B cell (primary cell): Measurements from ENCODE around the gene LMX1B. TPM values are rescaled to one million over a fixed set of nuclear protein-coding genes. Genes with fewer than 3 reads are reported as not detected.

Experiments
- ATAC-seq: fragments of 200-7000 bp; cut with Tn5 transposase; one replicate; pipeline ENCODE4 v1.10.0; 2021; ENCODE audit warnings: low read depth, mild to moderate bottlenecking, moderate number of reproducible peaks, moderate library complexity
- CTCF ChIA-PET: fragments of 350-600 bp; sonication (Branson Sonifier 250); formaldehyde crosslinking; loops from one replicate; lab custom pipeline; 2021; ENCODE audit warnings: antibody characterized with exemption, inconsistent platforms; lab: Charles Lee
- POLR2A ChIA-PET: fragments of 350-600 bp; sonication (Branson Sonifier 250); formaldehyde crosslinking; loops from one replicate; lab custom pipeline; 2021; ENCODE audit warnings: antibody characterized with exemption; lab: Charles Lee
- DNase-seq: peaks from one replicate; pipeline ENCODE4 v3.0.0; 2013
- H2AFZ ChIP-seq: 2 replicates; pipeline ENCODE4 v1.6.1; 2012; ENCODE audit warnings: mild to moderate bottlenecking, low read depth, low read length; ENCODE audit not compliant: insufficient read depth, poor library complexity, severe bottlenecking
- H3K27ac ChIP-seq, 2 donors: 1 replicate in 1 of 2; 2 replicates in 1 of 2; pipeline ENCODE4 v1.5.1; 2012 to 2013; ENCODE audit warnings: low read length in 2 of 2, mild to moderate bottlenecking in 2 of 2, moderate library complexity in 1 of 2
- H3K27me3 ChIP-seq, 4 experiments: fragments of 200-600 bp in 1 of 4; sonication (generic) in 1 of 4; replicated peaks in 1 of 4; 1 replicate in 2 of 4; 2 replicates in 2 of 4; pipeline versions ENCODE4 v1.6.1 to v1.7.0; 2013 to 2016; ENCODE audit warnings: low read length in 3 of 4, mild to moderate bottlenecking in 2 of 4, mixed read lengths in 1 of 4, moderate library complexity in 1 of 4; ENCODE audit not compliant: insufficient read depth in 4 of 4, control insufficient read depth in 3 of 4; ENCODE audit errors: control extremely low read depth in 1 of 4
- H3K36me3 ChIP-seq, 2 experiments: replicated peaks in 1 of 2; 1 replicate in 1 of 2; 2 replicates in 1 of 2; pipeline versions ENCODE4 v1.6.1 to v1.7.1; 2013; ENCODE audit warnings: low read length in 1 of 2; ENCODE audit not compliant: insufficient read depth in 2 of 2, control insufficient read depth in 1 of 2; ENCODE audit errors: control extremely low read depth in 1 of 2, extremely low read depth in 1 of 2
- H3K4me1 ChIP-seq, 2 donors: fragments of 200-600 bp in 1 of 2; sonication (generic) in 1 of 2; 1 replicate in 1 of 2; 2 replicates in 1 of 2; pipeline versions ENCODE4 v1.5.1 to v1.6.1; 2013 to 2017; ENCODE audit warnings: low read length in 2 of 2; ENCODE audit not compliant: control insufficient read depth in 2 of 2, insufficient read depth in 2 of 2
- H3K4me2 ChIP-seq: replicated peaks from 2 replicates; pipeline ENCODE3; 2012; ENCODE audit warnings: mild to moderate bottlenecking, low read depth, low read length; ENCODE audit not compliant: poor library complexity, severe bottlenecking
- H3K4me3 ChIP-seq, 5 experiments: fragments of 200-600 bp in 1 of 5; sonication (generic) in 1 of 5; 1 replicate in 3 of 5; 2 replicates in 2 of 5; pipeline versions ENCODE4 v1.5.1 to v1.7.0; 2011 to 2016; ENCODE audit warnings: low read length in 4 of 5, mild to moderate bottlenecking in 4 of 5, low read depth in 2 of 5, control low read depth in 1 of 5, moderate library complexity in 1 of 5; ENCODE audit not compliant: insufficient read depth in 1 of 5; ENCODE audit errors: control extremely low read depth in 1 of 5, extremely low read depth in 1 of 5
- H3K79me2 ChIP-seq: fragments of 200-600 bp; sonication (generic); one replicate; pipeline ENCODE4 v1.6.0; 2016; ENCODE audit warnings: low read length; ENCODE audit not compliant: control insufficient read depth, insufficient read depth
- H3K9ac ChIP-seq: fragments of 200-600 bp; sonication (generic); 2 replicates; pipeline ENCODE4 v1.6.1; 2017; ENCODE audit warnings: mild to moderate bottlenecking, low read length, moderate library complexity
- H3K9me3 ChIP-seq, 3 donors: one replicate each; pipeline versions ENCODE4 v1.6.1 to v1.7.1; 2013; ENCODE audit warnings: low read length in 2 of 3; ENCODE audit not compliant: control insufficient read depth in 2 of 3, insufficient read depth in 1 of 3; ENCODE audit errors: control extremely low read depth in 1 of 3
- H4K20me1 ChIP-seq: 2 replicates; pipeline ENCODE4 v1.6.0; 2012; ENCODE audit warnings: mild to moderate bottlenecking, low read length; ENCODE audit not compliant: insufficient read depth, control insufficient read depth, poor library complexity, severe bottlenecking
- H3K27ac Mint-ChIP-seq: one replicate; pipeline ENCODE4 v1.8.0; 2021; ENCODE audit warnings: mixed read lengths
- H3K27me3 Mint-ChIP-seq: one replicate; pipeline ENCODE4 v1.8.0; 2021; ENCODE audit warnings: mixed read lengths
- H3K4me1 Mint-ChIP-seq: one replicate; pipeline ENCODE4 v1.8.0; 2021; ENCODE audit warnings: mixed read lengths
- H3K4me3 Mint-ChIP-seq: one replicate; pipeline ENCODE4 v1.8.0; 2021; ENCODE audit warnings: mixed read lengths
- H3K9me3 Mint-ChIP-seq: one replicate; pipeline ENCODE4 v1.8.0; 2022; ENCODE audit warnings: mixed read lengths; ENCODE audit not compliant: insufficient read depth
- EZH2 ChIP-seq: IDR thresholded peaks from 2 replicates; pipeline ENCODE4 v1.6.1; 2012; ENCODE audit warnings: borderline replicate concordance, low read depth, mild to moderate bottlenecking, moderate library complexity, low read length; ENCODE audit not compliant: insufficient read depth, poor library complexity, severe bottlenecking
- WGBS: methylation state at CpG from one replicate; pipeline ENCODE4 v1.1.5; 2013; ENCODE audit warnings: missing lambda C conversion rate; ENCODE audit not compliant: insufficient coverage; 5-methylcytosine and 5-hydroxymethylcytosine counted together
- intact Hi-C: fragments of 100-400 bp; cut with micrococcal nuclease; formaldehyde crosslinking; loops from one replicate; pipeline ENCODE4 v1.10.0; 2022
- polyA plus RNA-seq: library from polyadenylated mRNA; depleted of rRNA; stranded (reverse); fragments of >200 nt; gene quantifications from 2 replicates; pipeline ENCODE4 v1.2.3, GENCODE V29; 2012
- total RNA-seq, 2 donors: library from RNA; stranded (reverse); fragments of 120-200 nt in 1 of 2; gene quantifications; 1 replicate in 1 of 2; 2 replicates in 1 of 2; pipeline versions ENCODE4 v1.2.3 to v1.2.4, GENCODE V29; 2013 to 2022
- TF ChIP-seq, protein P1 (sequence below): fragments of 200-600 bp; IDR thresholded peaks from one replicate; pipeline ENCODE4 v1.8.0; 2022; ENCODE audit warnings: antibody characterized with exemption, mild to moderate bottlenecking

Gene LMX1B
- total and polyA plus RNA-seq, 2 donors (not counting 1 experiment from before 2014, with no cell fraction given): not detected

DNA sequence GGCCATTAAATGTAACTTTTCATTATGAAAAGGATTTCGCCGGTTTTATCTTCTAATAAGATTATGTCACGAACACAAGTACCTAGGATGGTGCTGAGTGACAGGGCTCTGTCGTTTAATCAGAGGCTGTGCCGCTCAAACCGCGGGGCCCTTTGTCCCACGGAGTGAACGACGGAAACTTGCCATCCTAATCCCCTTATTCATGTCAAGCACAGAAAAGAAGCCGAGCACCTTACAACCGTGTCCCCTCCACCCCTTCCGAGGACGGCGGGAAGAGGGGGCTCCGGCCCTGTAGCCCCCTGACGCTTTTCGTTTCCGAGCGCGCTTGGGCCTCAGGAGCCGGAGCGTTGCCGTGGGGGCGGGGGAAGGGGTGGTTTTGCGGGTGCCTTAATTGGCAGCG is 11.2 kb downstream of the LMX1B start:
- H2AFZ ChIP-seq: no peak overlapping the region
- peaks cover 29 to 42% of the 10 kb centered on the region in 2 donors for H3K4me1 ChIP-seq
- H3K79me2 ChIP-seq: no peaks in the 10 kb centered on the region
- H3K9ac ChIP-seq: no peak overlapping the region
- intact Hi-C loops: loop anchor here (2.0 kb wide), 1 partner anchor 14 kb away; no protein-coding TSS in a partner anchor
- no peak for TF ChIP-seq EZH2
- TF ChIP-seq, protein P1, sequence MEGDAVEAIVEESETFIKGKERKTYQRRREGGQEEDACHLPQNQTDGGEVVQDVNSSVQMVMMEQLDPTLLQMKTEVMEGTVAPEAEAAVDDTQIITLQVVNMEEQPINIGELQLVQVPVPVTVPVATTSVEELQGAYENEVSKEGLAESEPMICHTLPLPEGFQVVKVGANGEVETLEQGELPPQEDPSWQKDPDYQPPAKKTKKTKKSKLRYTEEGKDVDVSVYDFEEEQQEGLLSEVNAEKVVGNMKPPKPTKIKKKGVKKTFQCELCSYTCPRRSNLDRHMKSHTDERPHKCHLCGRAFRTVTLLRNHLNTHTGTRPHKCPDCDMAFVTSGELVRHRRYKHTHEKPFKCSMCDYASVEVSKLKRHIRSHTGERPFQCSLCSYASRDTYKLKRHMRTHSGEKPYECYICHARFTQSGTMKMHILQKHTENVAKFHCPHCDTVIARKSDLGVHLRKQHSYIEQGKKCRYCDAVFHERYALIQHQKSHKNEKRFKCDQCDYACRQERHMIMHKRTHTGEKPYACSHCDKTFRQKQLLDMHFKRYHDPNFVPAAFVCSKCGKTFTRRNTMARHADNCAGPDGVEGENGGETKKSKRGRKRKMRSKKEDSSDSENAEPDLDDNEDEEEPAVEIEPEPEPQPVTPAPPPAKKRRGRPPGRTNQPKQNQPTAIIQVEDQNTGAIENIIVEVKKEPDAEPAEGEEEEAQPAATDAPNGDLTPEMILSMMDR: no peak
- no peaks in the 10 kb centered on the region for H3K9me3 Mint-ChIP-seq
- peaks cover 73% of the 10 kb centered on the region for H3K27me3 Mint-ChIP-seq
- H3K9me3 ChIP-seq: peaks cover 0 to 43% (median 5%) of the 10 kb centered on the region in 3 donors
- no peak overlapping the region for H3K27ac ChIP-seq
- H4K20me1 ChIP-seq: no peaks in the 10 kb centered on the region
- ATAC-seq (no peak), DNase-seq (peak; percentile 47)
- H3K4me1 Mint-ChIP-seq: peaks cover 16% of the 10 kb centered on the region
- H3K27me3 ChIP-seq: peaks cover 0 to 98% (median 70%) of the 10 kb centered on the region in 4 experiments
- no peaks in the 10 kb centered on the region for H3K36me3 ChIP-seq
- ChIA-PET POLR2A (no interaction called here), CTCF (no interaction called here)
- H3K4me2 ChIP-seq: peak overlapping the region; percentile 82
- no peak overlapping the region for H3K27ac Mint-ChIP-seq
- no peak overlapping the region for H3K4me3 ChIP-seq
- peak overlapping the region; percentile 89 for H3K4me3 Mint-ChIP-seq
- WGBS: 9% methylated on average over 19 of the region's 27 CpGs

DNA sequence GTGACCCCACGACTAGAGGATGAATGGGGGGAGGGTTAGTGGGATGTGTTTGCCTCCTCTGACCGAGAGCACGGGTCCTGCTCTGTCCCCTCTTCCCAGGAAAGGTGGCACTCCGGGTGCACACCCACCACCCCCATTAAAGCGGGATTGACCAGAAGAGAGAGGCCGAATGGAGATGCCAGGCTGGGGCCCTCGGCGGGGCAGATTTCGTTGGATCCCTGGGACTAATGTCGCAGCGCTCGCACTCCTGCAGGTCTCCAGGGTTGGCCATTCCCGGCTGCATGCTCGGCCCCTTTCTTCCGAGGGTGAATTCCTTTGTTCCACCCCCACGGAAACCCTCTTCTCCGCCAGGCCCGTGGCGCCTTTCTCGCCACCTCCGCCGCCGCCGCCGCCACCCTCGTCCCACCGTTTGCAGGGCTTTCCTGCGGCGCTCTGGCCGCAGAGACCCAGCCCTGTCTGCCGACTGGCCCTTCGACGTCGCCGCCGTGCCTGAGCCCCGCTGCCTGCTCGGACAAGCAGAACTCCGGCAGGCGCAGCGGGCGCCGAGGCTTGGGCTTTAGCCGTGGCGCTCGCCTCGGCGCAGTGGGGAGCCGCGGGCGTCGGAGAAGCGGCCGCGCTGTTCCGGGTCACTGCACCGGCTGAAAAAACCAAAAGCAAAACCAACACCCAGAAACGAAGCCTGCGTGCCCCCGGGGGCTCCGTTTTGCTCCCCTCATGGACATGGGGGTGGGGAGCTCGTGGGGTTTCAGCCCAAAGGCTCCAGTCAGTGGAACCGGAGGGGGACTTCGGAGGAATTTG is 11.8 kb downstream of the LMX1B start:
- H3K9me3 Mint-ChIP-seq: no peaks in the 10 kb centered on the region
- ChIA-PET POLR2A (no interaction called here), CTCF (no interaction called here)
- H3K4me3 Mint-ChIP-seq: peak overlapping the region; percentile 89
- H3K27ac Mint-ChIP-seq: no peak overlapping the region
- peaks cover 30 to 45% of the 10 kb centered on the region in 2 donors for H3K4me1 ChIP-seq
- no peaks in the 10 kb centered on the region for H4K20me1 ChIP-seq
- H2AFZ ChIP-seq: peak overlapping the region; percentile 56
- H3K27me3 ChIP-seq: peaks cover 0 to 97% (median 71%) of the 10 kb centered on the region in 4 experiments
- H3K36me3 ChIP-seq: no peaks in the 10 kb centered on the region
- H3K4me2 ChIP-seq: peak overlapping the region; percentile 82
- H3K9me3 ChIP-seq: peaks cover 0 to 43% (median 5%) of the 10 kb centered on the region in 3 donors
- peak; percentile 53 for DNase-seq
- peaks cover 16% of the 10 kb centered on the region for H3K4me1 Mint-ChIP-seq
- peak overlapping the region; percentile 57 for H3K9ac ChIP-seq
- peak overlapping the region in 4 of 5 experiments; percentile 39 to 63 (median 54) for H3K4me3 ChIP-seq
- 3% methylated on average over 51 of the region's 64 CpGs for WGBS
- no peak overlapping the region for H3K27ac ChIP-seq
- intact Hi-C loops: loop anchor here (2.0 kb wide), 1 partner anchor 15 kb away; no protein-coding TSS in a partner anchor
- ATAC-seq: peak; percentile 37
- H3K27me3 Mint-ChIP-seq: peaks cover 72% of the 10 kb centered on the region
- H3K79me2 ChIP-seq: no peaks in the 10 kb centered on the region
- peak; percentile 28 for TF ChIP-seq EZH2
- TF ChIP-seq, protein P1: no peak
